LHCN-M2 (cell line): ENCODE measurements around the gene DEDD. TPM values are rescaled to one million over a fixed set of nuclear protein-coding genes. Genes with fewer than 3 reads are reported as not detected.
A peak's percentile ranks its signal among the peaks of the same experiment; 100 is the strongest.

Source experiments
- DNase-seq: peaks from one replicate; pipeline ENCODE4 v3.0.0-alpha.2; 2012; ENCODE audit warnings: low read depth
- total RNA-seq: library from RNA; depleted of rRNA; stranded (reverse); fragments of >200 nt; gene quantifications from 2 replicates; pipeline ENCODE4 v1.2.3, GENCODE V29; 2014

Gene DEDD
- total RNA-seq, 1 experiment from 2014 or later, result 29.6 TPM

DNA sequence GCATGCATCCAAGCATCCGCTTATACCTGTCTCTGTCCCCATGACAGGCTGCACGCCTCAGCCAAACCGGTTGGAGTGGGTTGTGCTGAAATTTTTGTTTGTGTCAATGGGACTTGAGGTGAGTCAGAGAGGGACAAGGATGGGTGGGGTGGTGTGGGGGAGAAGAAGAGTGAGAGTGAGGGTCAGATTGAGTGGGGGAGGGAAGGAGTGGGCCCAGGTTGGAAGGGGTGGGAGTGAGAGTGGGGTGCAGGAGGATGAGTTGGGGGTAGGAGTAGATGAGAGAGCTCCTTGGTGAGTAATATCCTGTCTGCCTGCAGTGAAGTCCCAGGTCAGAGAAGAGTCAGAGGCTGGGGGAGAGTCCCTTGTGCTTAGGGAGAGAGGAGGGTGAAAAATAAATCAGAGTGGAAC is 39.8 kb downstream of the DEDD start:
- no peak for DNase-seq

- DNase-seq, result no peak
Observed at GRCh38 chr1:161091796-161092507, 40.5 kb downstream of the DEDD start.

- no peak for DNase-seq
Observed at GRCh38 chr1:161091093-161091492, 41.4 kb downstream of the DEDD start.

DNA sequence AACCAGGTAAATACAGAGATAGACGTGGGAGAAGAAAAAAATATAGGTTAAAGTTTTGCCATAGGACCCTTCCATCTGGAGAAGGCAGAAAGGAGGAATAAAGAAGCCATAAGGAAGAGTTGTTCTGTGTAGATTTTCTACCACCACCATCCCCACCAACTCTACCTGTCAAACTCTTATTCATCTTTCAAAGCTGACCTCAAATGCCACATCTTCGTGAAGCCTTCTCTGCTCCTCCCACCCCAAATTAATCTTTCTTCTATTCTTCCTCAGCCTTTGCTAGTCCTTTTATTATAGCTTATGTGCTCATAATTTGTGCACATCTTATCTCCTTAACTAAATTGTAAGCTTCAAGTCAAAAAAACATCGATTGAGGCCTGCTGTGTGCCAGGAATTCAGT is 41.9 kb downstream of the DEDD start:
- DNase-seq, result no peak

GRCh38 chr1:161089938-161090337 is 42.5 kb downstream of the DEDD start:
- DNase-seq, result no peak

GRCh38 chr1:161089251-161089924 is 43.1 kb downstream of the DEDD start, which contains the start of gene NECTIN4:
TSS of gene NECTIN4 (minus strand) at chr1:161089558. CDS start at chr1:161089296, 262 bp downstream.
- no peak for DNase-seq

GRCh38 chr1:161088587-161089110 is 43.8 kb downstream of the DEDD start:
- peak; percentile 45 for DNase-seq

DNA sequence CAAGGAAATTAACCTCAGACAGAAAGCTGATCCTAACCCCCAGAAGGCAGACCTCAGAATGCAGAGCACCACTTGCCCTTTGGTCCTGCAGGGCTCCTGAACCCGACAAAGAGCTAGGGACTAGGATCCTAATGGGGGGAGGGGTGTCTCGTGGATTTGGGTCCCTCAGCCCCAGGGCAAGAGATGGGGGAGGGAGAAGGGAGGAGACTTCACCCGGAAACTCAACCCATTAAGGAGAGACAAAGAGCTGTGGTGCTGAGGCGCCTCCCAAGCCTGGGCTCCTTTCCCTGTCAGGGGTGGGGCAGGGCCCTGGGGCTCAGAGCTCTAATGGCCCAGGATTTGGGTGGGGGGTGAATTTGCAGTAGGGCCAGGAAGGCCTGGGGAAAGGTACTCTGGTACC is 46.0 kb downstream of the DEDD start:
- no peak for DNase-seq

- DNase-seq, result peak; percentile 33
Observed at GRCh38 chr1:161085165-161085564, 47.3 kb downstream of the DEDD start.

DNA sequence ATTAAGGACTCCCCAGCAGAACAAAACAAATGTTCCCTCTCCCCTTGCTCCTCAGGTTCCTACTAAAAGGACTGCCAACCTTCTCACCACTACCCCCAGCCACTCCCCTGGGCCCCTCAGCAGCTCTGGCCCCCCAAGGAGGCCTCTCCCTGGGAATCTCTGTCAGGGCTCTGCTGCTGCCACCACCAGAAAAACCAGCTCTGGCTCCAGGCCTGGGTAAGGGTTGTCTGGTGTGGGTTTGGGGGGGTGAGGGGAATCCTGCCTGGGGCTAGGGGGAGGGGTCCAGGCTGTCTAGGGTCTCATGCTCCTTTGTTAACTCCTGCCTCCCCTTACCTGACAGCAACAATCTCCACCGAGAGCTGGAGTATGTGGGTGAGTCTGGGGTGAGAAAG is 47.9 kb downstream of the DEDD start:
- no peak for DNase-seq

DNA sequence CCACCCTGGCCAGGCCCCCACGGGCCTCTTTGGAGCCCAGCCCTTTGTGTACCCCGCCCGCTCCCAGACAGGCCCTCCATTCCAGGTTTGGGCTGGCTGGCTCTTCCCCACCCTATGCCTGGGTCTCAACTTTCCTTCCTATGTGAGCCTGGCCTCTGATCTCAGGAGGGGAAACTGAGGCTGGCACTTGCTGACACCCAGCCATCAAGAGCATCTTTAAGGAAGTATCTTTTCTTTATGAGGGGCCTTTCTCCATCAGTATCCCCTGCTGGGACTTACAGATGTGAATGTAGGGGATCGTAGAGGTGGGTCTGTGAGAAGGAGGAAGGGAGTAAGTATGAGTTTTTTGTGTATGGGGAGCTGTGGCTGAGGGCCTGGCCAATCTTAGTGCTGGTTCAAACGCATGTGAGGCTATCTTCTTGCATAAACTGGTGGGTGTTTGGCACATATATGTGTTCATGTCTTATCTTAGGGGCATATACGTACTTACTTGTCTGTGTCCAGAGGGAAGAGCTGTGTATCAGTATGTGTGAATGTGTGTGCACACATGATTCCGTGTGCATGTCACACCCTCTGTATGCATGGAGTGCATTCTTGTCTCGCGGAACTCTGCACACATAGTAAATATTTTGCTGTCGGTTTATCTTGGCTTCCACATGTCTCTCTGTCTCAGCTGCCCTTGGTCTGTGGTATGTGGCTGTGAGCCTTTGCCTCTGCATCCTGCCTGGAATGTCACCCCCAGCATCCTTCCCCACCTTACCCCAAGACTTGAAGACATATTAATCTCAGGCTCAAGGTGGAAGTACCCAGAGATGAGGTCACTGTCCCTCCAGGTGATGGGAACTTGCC is 48.5 kb downstream of the DEDD start:
- no peak for DNase-seq

DNA sequence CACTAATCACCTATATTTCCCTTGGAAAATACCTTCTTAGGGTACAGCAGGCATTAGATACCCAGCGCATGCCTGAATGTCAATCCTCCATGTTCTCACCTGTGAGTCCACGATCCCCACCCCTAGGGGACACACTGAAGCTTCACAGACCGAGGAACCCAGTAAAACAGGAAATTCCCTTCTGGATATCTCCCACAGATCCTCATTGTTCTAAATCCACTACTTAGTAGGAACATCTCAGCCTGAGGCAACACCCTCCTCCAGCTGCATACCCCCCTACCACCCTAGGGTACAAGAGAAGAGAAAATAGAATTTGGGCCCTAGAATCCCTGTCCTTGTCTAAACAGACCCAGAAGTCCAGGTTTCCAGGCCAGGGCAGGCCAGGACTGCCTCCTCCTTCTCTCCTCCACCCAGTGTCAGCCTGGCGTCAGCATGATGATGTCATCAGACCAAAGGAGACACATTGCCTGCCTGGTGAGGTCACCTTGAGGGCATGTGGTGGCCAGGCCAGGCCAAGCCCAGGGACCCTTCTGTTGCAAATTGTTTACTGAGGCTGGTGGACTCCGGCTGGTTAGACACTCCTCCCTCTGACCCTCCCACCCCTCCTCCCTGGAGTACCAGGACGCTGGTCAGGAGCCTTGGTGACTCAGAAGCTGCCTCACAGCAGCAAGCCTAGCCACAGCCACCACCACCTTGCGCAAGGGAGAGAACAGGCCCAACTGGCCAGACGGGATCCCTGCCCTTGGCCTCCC is 49.3 kb downstream of the DEDD start:
- peak; percentile 94 for DNase-seq

GRCh38 chr1:161082483-161082882 is 50.0 kb downstream of the DEDD start:
- DNase-seq, result no peak

GRCh38 chr1:161081519-161081918 is 50.9 kb downstream of the DEDD start:
- no peak for DNase-seq

DNA sequence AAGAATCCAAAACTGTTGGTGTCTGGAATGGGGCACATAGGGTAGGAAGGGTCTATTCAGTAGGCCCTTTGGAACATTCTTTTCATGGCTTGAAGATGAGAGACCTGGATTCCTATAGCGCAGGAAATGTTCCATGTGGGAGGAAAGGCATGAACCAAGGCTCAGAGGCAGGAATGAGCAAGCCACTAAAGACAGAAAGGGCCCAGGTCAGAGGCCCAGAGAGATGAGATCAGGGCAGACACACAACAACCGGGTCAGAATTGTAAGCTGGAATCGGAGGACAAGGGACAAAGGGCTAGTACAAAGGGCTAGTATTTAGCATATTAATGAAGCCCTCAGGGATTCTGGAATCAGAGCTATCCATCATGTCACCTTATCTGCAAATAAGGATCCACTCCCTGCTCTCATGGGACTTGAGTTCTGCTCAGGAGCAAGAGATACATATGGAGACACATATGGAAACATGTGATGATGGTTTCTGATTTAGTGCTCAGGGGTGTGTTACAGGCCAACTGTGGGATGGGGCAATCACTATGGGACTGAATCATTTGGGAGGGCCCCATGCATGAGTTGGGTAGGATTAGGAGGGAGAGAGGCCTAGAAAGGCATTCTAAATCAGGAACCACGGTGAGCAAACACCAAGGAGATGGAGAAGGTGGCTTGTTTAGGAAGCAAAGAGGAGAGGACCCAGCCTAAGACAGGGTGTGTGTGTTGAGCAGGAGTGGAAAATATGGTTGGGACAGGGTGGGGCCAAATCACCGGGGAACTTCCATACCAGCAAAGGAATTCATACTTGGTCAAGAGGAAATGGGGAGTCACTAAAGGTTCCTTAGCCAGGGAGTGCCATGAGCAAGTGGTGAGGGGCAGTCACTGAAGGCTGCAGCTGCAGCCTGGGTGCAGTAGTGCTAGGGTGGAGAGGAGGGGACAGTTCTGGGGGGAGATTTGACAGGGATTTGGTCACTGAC is 51.7 kb downstream of the DEDD start:
- DNase-seq, result no peak

DNA sequence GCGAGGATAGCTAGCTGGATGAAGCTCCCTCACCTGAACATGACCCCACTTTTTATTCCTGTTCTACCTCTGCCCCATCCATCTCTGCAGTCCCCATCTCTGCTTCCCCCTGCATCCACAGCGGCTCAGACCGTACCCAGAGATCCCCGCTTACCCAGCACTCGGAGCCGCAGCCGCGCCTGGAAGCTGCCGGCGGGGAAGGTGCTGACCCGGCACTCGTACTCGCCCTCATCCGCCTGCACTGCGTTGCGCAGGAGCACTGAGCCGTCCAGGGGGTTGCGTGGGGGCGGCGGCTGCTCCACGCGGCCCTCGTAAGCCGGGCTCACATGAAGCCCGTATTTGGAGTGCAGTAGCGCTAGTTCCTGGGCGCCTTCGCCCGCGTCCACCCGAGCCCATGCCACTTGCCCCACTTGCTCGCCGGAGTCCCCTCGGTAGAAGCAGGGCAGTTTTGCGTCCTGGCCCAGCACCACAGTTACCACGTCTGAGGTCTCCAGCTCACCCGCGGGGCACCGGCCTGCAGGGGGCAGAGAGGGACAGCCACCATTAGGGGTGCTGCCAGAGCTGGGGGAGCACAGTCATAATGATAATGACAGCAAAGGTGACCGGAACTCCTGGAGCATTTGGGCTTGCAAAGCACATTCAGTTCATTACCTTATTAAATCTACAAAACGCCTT is 52.9 kb downstream of the DEDD start:
- no peak for DNase-seq

DNA sequence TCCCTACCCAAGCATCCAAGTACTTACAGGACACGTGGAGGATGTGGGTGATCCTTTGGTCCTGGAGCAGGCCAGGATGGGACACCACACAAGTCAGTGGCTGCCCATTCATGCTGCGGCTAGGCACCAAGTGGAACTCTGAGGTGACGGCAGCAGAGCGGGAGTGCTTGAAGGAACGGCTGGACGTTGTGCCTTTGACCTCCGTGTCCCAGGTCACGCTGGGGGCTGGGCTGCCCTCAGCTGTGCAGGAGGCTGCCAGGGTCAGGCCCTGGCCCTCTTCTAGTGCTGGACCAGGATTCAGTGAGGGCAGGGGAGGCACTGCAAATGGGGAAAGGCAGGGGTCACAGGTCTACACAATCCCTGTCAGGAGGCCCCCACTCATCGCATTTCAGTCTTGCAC is 55.0 kb downstream of the DEDD start:
- DNase-seq, result no peak

- DNase-seq, result no peak
Observed at GRCh38 chr1:161076410-161076809, 56.1 kb downstream of the DEDD start.

GRCh38 chr1:161074676-161075368 is 57.6 kb downstream of the DEDD start:
- no peak for DNase-seq
